ENCODE measurements around the gene UPF3B. TPM values are rescaled to one million over a fixed set of nuclear protein-coding genes. Genes with fewer than 3 reads are reported as not detected.
"Not testable (repeated sequence)": the region's sequence is repeated elsewhere in the genome, so short reads cannot be mapped to it uniquely, and the experiment has no call there.

Gene UPF3B, protein sequence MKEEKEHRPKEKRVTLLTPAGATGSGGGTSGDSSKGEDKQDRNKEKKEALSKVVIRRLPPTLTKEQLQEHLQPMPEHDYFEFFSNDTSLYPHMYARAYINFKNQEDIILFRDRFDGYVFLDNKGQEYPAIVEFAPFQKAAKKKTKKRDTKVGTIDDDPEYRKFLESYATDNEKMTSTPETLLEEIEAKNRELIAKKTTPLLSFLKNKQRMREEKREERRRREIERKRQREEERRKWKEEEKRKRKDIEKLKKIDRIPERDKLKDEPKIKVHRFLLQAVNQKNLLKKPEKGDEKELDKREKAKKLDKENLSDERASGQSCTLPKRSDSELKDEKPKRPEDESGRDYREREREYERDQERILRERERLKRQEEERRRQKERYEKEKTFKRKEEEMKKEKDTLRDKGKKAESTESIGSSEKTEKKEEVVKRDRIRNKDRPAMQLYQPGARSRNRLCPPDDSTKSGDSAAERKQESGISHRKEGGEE
- total RNA-seq, result 1 to 10 TPM; 4.3 to 5.6 (median 5.1) TPM

DNA sequence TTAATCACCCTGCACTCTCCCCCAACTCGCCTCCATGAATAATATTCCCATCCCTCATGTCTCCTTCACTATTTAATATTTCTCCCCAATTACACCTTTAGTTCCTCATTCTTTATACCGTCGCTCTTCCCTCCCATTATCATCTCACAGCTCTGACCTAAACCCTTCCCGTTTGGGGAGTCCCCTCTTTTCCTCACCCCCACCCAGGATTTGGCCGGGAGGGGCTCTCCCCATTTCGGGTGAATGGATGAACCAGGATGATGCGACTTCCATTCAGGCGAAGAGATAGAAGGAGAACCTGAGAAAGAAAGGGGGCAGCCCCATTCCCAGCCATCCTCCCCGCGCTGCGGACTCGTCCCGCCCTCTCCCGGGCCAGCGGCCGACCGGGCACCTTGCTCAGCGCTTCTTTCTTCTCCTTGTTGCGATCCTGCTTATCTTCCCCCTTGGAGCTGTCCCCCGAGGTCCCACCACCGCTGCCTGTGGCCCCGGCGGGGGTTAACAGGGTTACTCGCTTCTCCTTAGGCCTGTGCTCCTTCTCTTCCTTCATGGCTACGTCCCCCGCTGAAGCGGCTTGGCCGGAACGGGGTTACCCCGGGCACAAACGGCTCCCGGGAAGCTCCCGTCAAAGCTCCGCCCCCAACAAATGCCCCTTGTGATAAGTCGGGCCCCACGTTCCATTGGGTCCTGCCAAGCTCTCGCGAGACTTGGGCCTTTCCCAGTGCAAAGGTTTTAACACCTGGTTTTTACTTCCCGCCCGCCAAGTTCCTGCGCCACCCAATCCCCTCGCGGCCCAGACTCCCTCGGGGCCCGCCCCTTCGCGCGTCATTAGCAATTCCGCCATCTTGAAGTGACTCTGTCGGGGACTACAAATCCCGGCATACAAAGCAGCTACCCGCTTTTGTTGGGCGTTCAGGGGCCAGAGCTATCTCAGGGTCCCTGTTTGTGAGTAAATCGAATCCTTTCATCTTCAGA, at the start of gene UPF3B:
Gene UPF3B (minus strand): TSS at position 582 of the 972 bp plus-strand sequence. CDS start 35 bp downstream, at position 547.
- TF ChIP-seq POLR2A (IDR thresholded peaks at IDR 0.05), result peak in 1 of 2 donors; percentile 51
- TF ChIP-seq, protein P1, sequence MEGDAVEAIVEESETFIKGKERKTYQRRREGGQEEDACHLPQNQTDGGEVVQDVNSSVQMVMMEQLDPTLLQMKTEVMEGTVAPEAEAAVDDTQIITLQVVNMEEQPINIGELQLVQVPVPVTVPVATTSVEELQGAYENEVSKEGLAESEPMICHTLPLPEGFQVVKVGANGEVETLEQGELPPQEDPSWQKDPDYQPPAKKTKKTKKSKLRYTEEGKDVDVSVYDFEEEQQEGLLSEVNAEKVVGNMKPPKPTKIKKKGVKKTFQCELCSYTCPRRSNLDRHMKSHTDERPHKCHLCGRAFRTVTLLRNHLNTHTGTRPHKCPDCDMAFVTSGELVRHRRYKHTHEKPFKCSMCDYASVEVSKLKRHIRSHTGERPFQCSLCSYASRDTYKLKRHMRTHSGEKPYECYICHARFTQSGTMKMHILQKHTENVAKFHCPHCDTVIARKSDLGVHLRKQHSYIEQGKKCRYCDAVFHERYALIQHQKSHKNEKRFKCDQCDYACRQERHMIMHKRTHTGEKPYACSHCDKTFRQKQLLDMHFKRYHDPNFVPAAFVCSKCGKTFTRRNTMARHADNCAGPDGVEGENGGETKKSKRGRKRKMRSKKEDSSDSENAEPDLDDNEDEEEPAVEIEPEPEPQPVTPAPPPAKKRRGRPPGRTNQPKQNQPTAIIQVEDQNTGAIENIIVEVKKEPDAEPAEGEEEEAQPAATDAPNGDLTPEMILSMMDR (IDR thresholded peaks at IDR 0.05), result no peak
- H3K4me3 ChIP-seq (ENCODE audit: low read depth, poor library complexity, severe bottlenecking), result peak within 1 kb of the TSS; percentile 62
- intact Hi-C loops (cut with DNase I; ENCODE audit: low total_unique reads), result no loop called here
- WGBS, 2 donors, result 1 to 36% methylated on average over 44 to 54 of the region's 54 CpGs
- peak; percentile 96 to 99 for DNase-seq (ENCODE audit: low spot score in 2 of 2)

DNA sequence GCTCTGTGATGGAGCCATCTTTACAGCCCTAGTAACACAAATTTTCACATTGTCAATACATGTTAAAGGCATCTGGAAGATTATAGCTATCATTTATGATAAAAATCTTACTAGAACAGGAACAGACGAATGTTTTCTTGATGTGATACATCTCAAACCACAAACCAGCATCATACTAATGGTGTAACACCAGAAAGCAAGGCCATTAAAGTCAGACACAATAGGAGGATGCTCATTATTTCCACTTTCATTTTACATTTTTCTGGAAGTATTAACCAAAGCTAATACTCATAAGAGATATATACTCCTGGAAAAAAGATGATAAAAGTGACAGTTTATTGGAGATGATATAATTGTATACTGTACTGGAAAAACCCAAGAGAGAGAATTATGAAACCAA, 48.2 kb upstream of the UPF3B start:
- intact Hi-C loops (cut with DNase I; ENCODE audit: low total_unique reads), result no loop called here
- TF ChIP-seq, protein P1 (IDR thresholded peaks at IDR 0.05), result no peak
- no peak for TF ChIP-seq POLR2A (IDR thresholded peaks at IDR 0.05)
- H3K4me3 ChIP-seq (ENCODE audit: low read depth, poor library complexity, severe bottlenecking), result no peak overlapping the region
- DNase-seq (ENCODE audit: low spot score in 2 of 2), result no peak
- WGBS, 2 donors, result 53% methylated on average over 1 of the region's 1 CpG

DNA sequence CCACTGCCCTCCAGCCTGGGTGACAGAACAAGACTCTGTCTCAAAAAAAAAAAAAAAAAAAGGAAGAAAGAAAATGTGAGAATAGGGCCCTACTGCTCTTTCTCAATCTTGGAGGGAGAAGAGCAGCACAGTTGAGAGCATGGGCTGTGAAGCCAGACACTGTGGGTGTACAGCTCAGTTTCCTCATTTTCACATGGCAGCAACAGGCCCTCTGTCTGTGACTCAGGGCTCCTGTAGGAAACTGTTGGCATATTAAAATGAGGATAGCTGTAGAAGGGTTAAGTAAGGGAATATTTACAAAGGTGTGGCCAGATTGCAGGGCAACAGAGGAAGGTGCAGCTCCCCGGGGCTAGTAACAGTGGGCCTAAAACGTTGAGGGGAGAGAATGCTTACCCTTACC, 46.4 kb upstream of the UPF3B start:
- intact Hi-C loops (cut with DNase I; ENCODE audit: low total_unique reads), result no loop called here
- H3K4me3 ChIP-seq (ENCODE audit: low read depth, poor library complexity, severe bottlenecking), result no peak overlapping the region
- no peak for TF ChIP-seq POLR2A (IDR thresholded peaks at IDR 0.05)
- TF ChIP-seq, protein P1 (IDR thresholded peaks at IDR 0.05), result no peak
- 21 to 25% methylated on average over 2 of the region's 2 CpGs for WGBS, 2 donors
- DNase-seq (ENCODE audit: low spot score in 2 of 2), result no peak

DNA sequence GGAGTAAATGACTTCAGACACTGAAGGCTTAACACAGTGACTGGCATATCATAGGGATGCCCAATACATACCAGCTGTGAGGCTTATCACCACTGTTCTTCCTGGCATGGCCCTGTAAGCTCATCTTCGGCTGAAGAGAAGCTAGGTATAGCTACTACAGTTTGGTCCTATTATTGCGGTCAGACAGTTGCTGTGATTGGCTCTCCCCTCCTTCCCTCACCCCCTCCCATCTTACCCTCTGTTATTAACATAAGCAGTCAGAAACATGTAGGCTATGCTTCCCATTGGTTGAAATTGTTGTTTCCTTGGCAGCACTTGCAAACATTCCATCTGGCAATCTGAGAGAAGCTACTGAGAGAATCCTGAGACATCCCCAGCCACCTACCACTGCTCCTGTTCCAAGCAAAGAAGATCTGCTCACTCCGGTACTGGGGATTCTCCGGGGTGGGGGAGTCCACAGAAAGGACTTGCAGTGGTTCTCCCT, 43.1 kb upstream of the UPF3B start, which contains the start of gene AKAP14:
Gene AKAP14 (plus strand): TSS at position 51 of the 484 bp plus-strand sequence. CDS start 7,331 bp downstream, outside the sequence.
- TF ChIP-seq POLR2A (IDR thresholded peaks at IDR 0.05), result no peak
- TF ChIP-seq, protein P1 (IDR thresholded peaks at IDR 0.05), result no peak
- 44 to 70% methylated on average over 4 of the region's 4 CpGs for WGBS, 2 donors
- intact Hi-C loops (cut with DNase I; ENCODE audit: low total_unique reads), result no loop called here
- DNase-seq (ENCODE audit: low spot score in 2 of 2), result no peak
- H3K4me3 ChIP-seq (ENCODE audit: low read depth, poor library complexity, severe bottlenecking), result no peak within 1 kb of the TSS

DNA sequence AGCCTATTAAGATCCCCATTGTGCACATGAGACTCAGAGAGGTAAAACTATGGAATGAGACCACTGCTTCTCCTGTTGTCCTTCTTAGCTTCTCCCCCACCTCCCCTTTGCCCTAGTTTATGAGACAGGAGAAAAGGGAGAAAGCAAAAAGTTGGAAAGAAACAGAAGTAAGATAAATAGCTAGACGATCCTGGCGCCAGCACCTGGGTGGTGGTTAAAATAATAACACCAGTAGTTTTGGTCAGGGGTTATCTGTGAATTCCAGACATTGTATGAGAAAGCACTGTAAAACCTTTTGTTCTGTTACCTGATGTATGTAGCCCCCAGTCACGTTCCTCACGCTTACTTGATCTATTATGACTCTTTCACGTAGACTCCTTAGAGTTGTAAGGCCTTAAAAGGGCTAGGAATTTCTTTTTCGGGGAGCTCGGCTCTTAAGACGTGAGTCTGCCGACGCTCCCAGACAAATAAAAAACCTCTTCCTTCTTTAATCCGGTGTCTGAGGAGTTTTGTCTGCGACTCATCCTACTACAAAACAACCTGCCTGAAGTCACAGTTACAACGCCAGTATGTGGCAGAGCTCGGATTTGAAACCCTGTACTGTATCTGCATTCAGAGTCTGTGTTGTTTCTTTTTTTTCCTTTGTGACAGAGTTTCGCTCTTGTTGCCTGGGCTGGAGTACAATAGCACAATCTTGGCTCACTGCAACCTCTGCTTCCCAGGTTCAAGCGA, 39.4 kb upstream of the UPF3B start:
- H3K4me3 ChIP-seq (ENCODE audit: low read depth, poor library complexity, severe bottlenecking); DNase-seq (ENCODE audit: low spot score in 2 of 2); intact Hi-C loops (cut with DNase I; ENCODE audit: low total_unique reads): not testable (repeated sequence)
- 75 to 76% methylated on average over 16 of the region's 16 CpGs for WGBS, 2 donors

DNA sequence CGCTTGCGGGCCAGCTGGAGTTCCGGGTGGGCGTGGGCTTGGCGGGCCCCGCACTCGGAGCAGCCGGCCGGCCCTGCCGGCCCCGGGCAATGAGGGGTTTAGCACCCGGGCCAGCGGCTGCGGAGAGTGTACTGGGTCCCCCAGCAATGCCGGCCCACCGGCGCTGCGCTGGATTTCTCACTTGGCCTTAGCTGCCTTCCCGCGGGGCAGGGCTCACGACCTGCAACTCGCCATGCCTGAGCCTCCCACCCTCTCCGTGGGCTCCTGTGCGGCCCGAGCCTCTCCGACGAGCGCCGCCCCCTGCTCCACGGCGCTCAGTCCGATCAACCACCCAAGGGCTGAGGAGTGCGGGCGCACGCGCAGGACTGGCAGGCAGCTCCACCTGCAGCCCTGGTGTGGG, 37.9 kb upstream of the UPF3B start:
- intact Hi-C loops (cut with DNase I; ENCODE audit: low total_unique reads); H3K4me3 ChIP-seq (ENCODE audit: low read depth, poor library complexity, severe bottlenecking); DNase-seq (ENCODE audit: low spot score in 2 of 2): not testable (repeated sequence)
- WGBS, 2 donors, result 69% methylated on average over 7 of the region's 36 CpGs; no CpG with 5 or more reads in 1 of the 2 donors
